ENCODE measurements around the gene SARDH. TPM values are rescaled to one million over a fixed set of nuclear protein-coding genes. Genes with fewer than 3 reads are reported as not detected.

The SARDH gene
- total RNA-seq, 4 donors from 2014 or later, result 0.47 to 5.0 (median 0.95) TPM

DNA sequence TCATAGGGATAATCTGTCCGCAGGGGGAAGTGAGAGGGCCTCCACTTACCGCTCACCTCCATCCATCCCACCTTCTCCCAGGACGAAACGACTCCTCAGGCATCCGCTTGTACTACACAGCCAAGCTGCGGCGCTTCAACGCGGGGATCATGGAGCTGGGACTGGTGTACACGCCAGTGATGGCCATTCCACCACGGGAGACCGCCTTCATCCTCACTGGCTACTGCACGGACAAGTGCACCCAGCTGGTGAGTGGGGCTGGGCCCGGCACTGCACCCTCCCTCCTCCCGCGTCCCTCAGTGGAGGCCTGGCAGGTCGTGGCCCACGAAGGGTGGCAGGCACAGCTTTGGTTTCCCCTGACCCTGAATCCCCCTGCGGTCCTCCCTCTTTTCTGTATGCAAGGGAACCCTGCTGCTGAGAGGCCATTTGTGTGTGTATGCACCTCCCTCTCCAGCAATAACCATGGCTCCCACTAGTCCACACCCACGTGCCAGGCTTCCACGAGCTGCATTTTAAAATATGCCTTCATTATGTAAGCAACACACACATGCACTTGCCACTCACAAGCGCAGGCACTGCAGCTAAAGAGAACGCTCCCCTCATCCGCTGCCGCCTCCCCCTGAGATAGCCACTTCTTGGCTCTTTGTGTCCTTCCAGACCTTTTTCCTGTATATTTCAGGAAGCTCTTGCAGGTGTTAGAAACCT, 90.2 kb downstream of the SARDH start:
- Histone ChIP-seq H3K4me3 (no peak overlapping the region), H3K27me3 (no peaks in the 10 kb centered on the region), H3K9me3 (no peaks in the 10 kb centered on the region), H3K27ac (no peak overlapping the region), H3K36me3 (no peaks in the 10 kb centered on the region), H3K4me1 (no peaks in the 10 kb centered on the region)
- DNase-seq, result no peak
- TF ChIP-seq, protein P1, sequence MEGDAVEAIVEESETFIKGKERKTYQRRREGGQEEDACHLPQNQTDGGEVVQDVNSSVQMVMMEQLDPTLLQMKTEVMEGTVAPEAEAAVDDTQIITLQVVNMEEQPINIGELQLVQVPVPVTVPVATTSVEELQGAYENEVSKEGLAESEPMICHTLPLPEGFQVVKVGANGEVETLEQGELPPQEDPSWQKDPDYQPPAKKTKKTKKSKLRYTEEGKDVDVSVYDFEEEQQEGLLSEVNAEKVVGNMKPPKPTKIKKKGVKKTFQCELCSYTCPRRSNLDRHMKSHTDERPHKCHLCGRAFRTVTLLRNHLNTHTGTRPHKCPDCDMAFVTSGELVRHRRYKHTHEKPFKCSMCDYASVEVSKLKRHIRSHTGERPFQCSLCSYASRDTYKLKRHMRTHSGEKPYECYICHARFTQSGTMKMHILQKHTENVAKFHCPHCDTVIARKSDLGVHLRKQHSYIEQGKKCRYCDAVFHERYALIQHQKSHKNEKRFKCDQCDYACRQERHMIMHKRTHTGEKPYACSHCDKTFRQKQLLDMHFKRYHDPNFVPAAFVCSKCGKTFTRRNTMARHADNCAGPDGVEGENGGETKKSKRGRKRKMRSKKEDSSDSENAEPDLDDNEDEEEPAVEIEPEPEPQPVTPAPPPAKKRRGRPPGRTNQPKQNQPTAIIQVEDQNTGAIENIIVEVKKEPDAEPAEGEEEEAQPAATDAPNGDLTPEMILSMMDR (IDR thresholded peaks at IDR 0.05), result no peak
- TF ChIP-seq POLR2A (IDR thresholded peaks at IDR 0.05), result no peak

GRCh38 chr9:133647148-133647547, 91.0 kb downstream of the SARDH start:
- TF ChIP-seq POLR2A (IDR thresholded peaks at IDR 0.05), result no peak
- TF ChIP-seq, protein P1 (IDR thresholded peaks at IDR 0.05), result no peak
- no peaks in the 10 kb centered on the region for H3K36me3 ChIP-seq
- no peak for DNase-seq
- H3K27ac ChIP-seq, result no peak overlapping the region
- H3K4me3 ChIP-seq, result no peak overlapping the region
- no peaks in the 10 kb centered on the region for H3K27me3 ChIP-seq
- no peaks in the 10 kb centered on the region for H3K4me1 ChIP-seq
- no peaks in the 10 kb centered on the region for H3K9me3 ChIP-seq

DNA sequence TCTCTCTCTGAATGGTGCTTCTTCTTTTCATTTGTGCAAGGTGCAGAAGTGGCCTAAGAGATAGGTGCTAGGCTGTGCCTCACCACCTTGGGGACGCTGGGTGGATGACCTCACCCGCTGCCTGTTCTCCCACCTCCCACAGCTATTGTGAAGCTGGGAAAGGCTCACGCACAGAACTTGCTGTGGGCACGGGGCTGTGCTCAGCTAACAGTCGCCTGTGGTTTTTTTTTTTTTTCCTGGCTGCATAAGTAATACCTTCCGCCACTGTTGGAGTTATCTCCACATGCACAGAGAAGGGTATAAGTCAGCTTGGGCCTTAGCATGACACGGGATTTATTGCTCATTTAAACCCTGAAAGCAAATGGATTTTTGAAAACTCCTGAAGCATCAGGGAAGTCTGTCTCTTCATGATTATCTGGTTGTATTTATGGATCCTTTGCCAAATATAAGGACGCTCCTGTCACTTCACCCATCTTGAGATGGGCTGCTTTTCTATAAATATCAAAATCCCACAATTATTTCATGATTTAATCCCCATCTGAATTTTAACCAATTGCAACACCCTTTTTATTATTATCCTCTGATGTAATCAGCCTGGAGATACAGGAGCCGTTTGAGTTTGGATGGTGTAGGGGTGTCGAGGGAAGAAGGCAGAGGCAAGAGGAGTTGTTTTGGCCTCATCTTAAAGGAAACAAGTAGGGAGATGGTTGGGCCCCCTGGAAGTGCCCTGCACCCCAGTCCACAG, 93.0 kb downstream of the SARDH start:
- Histone ChIP-seq H3K27me3 (no peaks in the 10 kb centered on the region), H3K4me1 (no peaks in the 10 kb centered on the region), H3K27ac (no peak overlapping the region), H3K36me3 (no peaks in the 10 kb centered on the region), H3K4me3 (no peak overlapping the region), H3K9me3 (no peaks in the 10 kb centered on the region)
- no peak for DNase-seq
- TF ChIP-seq, protein P1 (IDR thresholded peaks at IDR 0.05), result no peak
- no peak for TF ChIP-seq POLR2A (IDR thresholded peaks at IDR 0.05)

- no peak for DNase-seq
- Histone ChIP-seq H3K27me3 (no peaks in the 10 kb centered on the region), H3K4me1 (no peaks in the 10 kb centered on the region), H3K4me3 (no peak overlapping the region), H3K36me3 (no peaks in the 10 kb centered on the region), H3K27ac (no peak overlapping the region), H3K9me3 (no peaks in the 10 kb centered on the region)
- TF ChIP-seq, protein P1 (IDR thresholded peaks at IDR 0.05), result no peak
- no peak for TF ChIP-seq POLR2A (IDR thresholded peaks at IDR 0.05)
Observed at GRCh38 chr9:133643978-133644760, 94.0 kb downstream of the SARDH start.

- no peak overlapping the region for H3K4me3 ChIP-seq
- no peak overlapping the region for H3K27ac ChIP-seq
- no peaks in the 10 kb centered on the region for H3K9me3 ChIP-seq
- H3K27me3 ChIP-seq, result no peaks in the 10 kb centered on the region
- no peak for TF ChIP-seq POLR2A (IDR thresholded peaks at IDR 0.05)
- TF ChIP-seq, protein P1 (IDR thresholded peaks at IDR 0.05), result no peak
- no peak for DNase-seq
- no peaks in the 10 kb centered on the region for H3K36me3 ChIP-seq
- no peaks in the 10 kb centered on the region for H3K4me1 ChIP-seq
Observed at GRCh38 chr9:133643362-133643755, 94.8 kb downstream of the SARDH start.
